Gastroesophageal sphincter (tissue), 4 donors: Measurements from ENCODE around the gene MFN2. TPM values are rescaled to one million over a fixed set of nuclear protein-coding genes. Genes with fewer than 3 reads are reported as not detected.
"Not testable (repeated sequence)": the region's sequence is repeated elsewhere in the genome, so short reads cannot be mapped to it uniquely, and the experiment has no call there.

ENCODE experiments used
- ATAC-seq: fragments of 150-250 bp; one replicate; pipeline ENCODE4 v1.9.1; 2016; ENCODE audit warnings: mild to moderate bottlenecking, moderate library complexity
- H3K27ac ChIP-seq, 4 donors: fragments of 200-600 bp; sonication (generic) in 3 of 4; 1 replicate in 3 of 4; 2 replicates in 1 of 4; pipeline ENCODE4 v1.5.1; 2016 to 2019
- H3K27me3 ChIP-seq: fragments of 200-600 bp; sonication (generic); one replicate; pipeline ENCODE4 v1.5.1; 2019
- H3K36me3 ChIP-seq, 2 donors: fragments of 200-600 bp; sonication (generic); one replicate each; pipeline ENCODE4 v1.5.1; 2019; ENCODE audit warnings: control low read depth in 1 of 2
- H3K4me1 ChIP-seq, 3 donors: fragments of 200-600 bp; sonication (generic); 1 replicate in 2 of 3; 2 replicates in 1 of 3; pipeline ENCODE4 v1.5.1; 2016 to 2019; ENCODE audit warnings: control low read depth in 2 of 3
- H3K4me3 ChIP-seq, 2 donors: fragments of 200-600 bp; sonication (generic); one replicate each; pipeline ENCODE4 v1.5.1; 2019; ENCODE audit warnings: mild to moderate bottlenecking in 1 of 2, moderate library complexity in 1 of 2
- H3K9me3 ChIP-seq, 3 donors: fragments of 200-600 bp; sonication (generic); one replicate each; pipeline ENCODE4 v1.5.1; 2017 to 2019; ENCODE audit warnings: control low read depth in 2 of 3
- EP300 ChIP-seq: sonication (generic); formaldehyde crosslinking; IDR thresholded peaks from one replicate; pipeline ENCODE4 v1.6.1; 2017; ENCODE audit warnings: antibody characterized with exemption, mild to moderate bottlenecking
- POLR2A ChIP-seq, 2 donors: fragments of 450-650 bp; IDR thresholded peaks; one replicate each; pipeline ENCODE4 v1.6.1; 2017; ENCODE audit warnings: antibody characterized with exemption in 2 of 2, mild to moderate bottlenecking in 2 of 2, moderate library complexity in 1 of 2
- POLR2AphosphoS5 ChIP-seq: sonication (generic); formaldehyde crosslinking; IDR thresholded peaks from one replicate; pipeline ENCODE4 v1.6.1; 2017; ENCODE audit warnings: antibody characterized with exemption
- WGBS, 2 donors: methylation state at CpG; one replicate each; pipeline ENCODE4 v1.1.5; 2018; ENCODE audit warnings: low coverage in 1 of 2; 5-methylcytosine and 5-hydroxymethylcytosine counted together
- total RNA-seq, 4 donors: library from RNA; depleted of rRNA; stranded (reverse); fragments of >200 nt; gene quantifications; one replicate each; pipeline ENCODE4 v1.1.0, GENCODE V29; 2016
- TF ChIP-seq, protein P1 (sequence below), 4 experiments: fragments of 200-600 bp in 2 of 4; fragments of 450-650 bp in 2 of 4; sonication (generic) in 1 of 4; IDR thresholded peaks; one replicate each; pipeline ENCODE4 v1.5.1; 2017 to 2019; ENCODE audit warnings: antibody characterized with exemption in 4 of 4, mild to moderate bottlenecking in 2 of 4, moderate library complexity in 2 of 4

MFN2 gene
- total RNA-seq, 4 donors from 2014 or later = 117 to 236 (median 186) TPM

DNA sequence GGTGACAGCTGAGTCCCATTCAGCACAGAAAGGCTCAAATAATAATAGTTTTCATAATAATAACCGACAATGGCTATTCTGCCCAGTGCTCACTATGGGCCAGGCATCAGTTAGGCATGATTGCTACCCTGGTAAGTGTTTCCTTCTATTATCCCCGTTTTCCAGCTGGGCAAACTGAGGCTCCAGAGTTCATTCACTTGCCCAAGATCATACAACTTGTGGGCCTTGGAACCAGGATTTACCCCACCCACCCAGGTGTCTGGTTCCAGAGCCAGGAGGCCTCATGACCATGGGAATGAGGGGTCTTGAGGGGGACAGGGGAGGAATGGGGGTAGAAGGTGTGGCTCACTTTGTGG lies 45.2 kb upstream of the MFN2 start:
- WGBS, 2 donors = 0% methylated on average over 1 of the region's 2 CpGs
- ATAC-seq = no peak
- Histone ChIP-seq H3K27ac (peak overlapping the region; percentile 83 to 90 (median 89)), H3K4me3 (peak overlapping the region; percentile 47 to 81), H3K36me3 (peaks cover 0 to 7% of the 10 kb centered on the region in 2 donors), H3K27me3 (no peaks in the 10 kb centered on the region), H3K9me3 (no peaks in the 10 kb centered on the region), H3K4me1 (peaks cover 0 to 77% (median 31%) of the 10 kb centered on the region in 3 donors)
- TF ChIP-seq, protein P1, sequence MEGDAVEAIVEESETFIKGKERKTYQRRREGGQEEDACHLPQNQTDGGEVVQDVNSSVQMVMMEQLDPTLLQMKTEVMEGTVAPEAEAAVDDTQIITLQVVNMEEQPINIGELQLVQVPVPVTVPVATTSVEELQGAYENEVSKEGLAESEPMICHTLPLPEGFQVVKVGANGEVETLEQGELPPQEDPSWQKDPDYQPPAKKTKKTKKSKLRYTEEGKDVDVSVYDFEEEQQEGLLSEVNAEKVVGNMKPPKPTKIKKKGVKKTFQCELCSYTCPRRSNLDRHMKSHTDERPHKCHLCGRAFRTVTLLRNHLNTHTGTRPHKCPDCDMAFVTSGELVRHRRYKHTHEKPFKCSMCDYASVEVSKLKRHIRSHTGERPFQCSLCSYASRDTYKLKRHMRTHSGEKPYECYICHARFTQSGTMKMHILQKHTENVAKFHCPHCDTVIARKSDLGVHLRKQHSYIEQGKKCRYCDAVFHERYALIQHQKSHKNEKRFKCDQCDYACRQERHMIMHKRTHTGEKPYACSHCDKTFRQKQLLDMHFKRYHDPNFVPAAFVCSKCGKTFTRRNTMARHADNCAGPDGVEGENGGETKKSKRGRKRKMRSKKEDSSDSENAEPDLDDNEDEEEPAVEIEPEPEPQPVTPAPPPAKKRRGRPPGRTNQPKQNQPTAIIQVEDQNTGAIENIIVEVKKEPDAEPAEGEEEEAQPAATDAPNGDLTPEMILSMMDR (IDR thresholded peaks at IDR 0.05) = no peak
- TF ChIP-seq EP300 (no peak), POLR2A (IDR thresholded peaks at IDR 0.05) (no peak), POLR2AphosphoS5 (no peak)

DNA sequence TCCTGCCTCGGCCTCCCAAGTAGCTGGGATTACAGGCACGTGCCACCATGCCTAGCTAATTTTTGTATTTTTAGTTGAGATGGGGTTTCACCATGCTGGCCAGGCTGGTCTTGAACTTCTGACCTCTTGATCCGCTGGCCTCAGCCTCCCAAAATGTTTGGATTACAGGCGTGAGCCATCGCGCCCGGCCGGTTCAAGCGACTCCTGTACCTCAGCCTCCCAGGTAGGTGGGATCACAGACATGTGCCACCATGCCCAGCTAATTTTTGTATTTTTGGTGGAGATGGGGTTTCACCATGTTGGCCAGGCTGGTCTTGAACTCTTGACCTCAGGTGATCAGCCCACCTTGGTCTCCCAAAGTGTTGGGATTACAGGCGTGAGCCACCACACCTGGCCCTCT lies 44.5 kb upstream of the MFN2 start:
- not testable (repeated sequence) for H3K9me3 ChIP-seq, H3K36me3 ChIP-seq, H3K27me3 ChIP-seq, ATAC-seq
- Histone ChIP-seq H3K4me3 (peak overlapping the region in 1 of 2 donors; percentile 81), H3K4me1 (peaks cover 0 to 77% (median 26%) of the 10 kb centered on the region in 3 donors), H3K27ac (peak overlapping the region in 3 of 4 donors; percentile 6 to 90 (median 90))
- WGBS, 2 donors = 76 to 83% methylated on average over 3 to 8 of the region's 10 CpGs

DNA sequence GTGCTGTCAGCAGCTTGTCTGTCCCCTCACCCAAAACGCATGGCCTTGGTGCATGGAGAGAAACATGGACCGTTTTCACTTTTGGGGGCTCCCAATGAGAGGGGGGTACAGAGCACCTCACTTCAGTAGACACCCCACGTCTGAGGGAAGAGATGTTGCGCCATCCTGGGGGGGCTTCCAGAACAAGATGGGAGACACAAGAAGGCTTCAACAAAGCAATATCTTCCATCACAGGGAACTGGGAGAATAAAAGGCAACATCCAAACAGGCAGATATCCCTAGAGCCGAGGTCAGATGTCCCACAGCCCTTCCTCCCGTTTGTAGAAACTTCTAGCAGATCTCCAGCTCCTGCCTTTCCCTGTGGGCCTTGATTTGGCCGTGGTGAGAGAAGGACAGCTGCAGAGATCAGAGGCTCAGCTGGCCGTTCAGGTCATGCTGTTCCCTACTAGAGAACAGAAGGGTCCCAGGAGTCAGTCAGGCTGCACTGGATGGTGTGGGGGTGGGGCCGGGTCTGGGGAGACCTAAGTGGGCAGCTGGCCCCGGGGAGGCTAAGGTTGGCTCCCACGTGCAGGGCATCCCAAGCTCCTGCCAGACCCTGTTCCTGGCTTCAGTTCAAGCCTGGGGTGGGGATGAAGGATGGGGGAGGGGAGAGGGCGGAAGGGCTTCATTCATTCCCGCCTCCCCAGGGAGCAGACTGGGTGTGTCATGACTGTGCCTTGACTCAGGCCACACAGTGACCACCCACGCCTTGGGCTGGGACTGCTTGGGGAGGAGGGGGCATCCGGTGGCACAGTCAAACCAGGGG lies 41.3 kb upstream of the MFN2 start:
- peak overlapping the region in 3 of 4 donors; percentile 35 to 60 (median 50) for H3K27ac ChIP-seq
- no peak overlapping the region for H3K4me3 ChIP-seq
- WGBS, 2 donors = 46% methylated on average over 4 of the region's 15 CpGs; no CpG with 5 or more reads in 1 of the 2 donors
- TF ChIP-seq POLR2A (IDR thresholded peaks at IDR 0.05) (no peak), EP300 (no peak), POLR2AphosphoS5 (no peak)
- TF ChIP-seq, protein P1 (IDR thresholded peaks at IDR 0.05) = no peak
- no peaks in the 10 kb centered on the region for H3K9me3 ChIP-seq
- H3K36me3 ChIP-seq = peaks cover 0 to 25% of the 10 kb centered on the region in 2 donors
- no peak for ATAC-seq
- H3K27me3 ChIP-seq = no peaks in the 10 kb centered on the region
- H3K4me1 ChIP-seq = peaks cover 0 to 68% (median 26%) of the 10 kb centered on the region in 3 donors

DNA sequence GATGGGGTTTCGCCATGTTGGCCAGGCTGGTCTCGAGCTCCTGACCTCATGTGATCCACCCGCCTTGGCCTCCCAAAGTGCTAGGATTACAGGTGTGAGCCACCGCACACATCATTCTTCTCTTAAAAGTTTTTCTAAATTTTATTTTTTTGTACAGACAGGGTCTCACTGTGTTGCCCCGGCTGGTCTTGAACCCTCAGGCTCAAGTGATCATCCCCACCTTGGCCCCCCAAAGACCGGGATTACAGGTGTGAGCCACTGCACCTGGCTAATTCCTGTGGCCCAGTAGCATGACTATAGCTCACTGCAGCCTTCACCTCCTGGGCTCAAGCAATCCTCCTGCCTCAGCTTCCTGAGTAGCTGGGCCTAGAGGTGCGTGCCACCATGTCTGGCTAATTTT lies 40.5 kb upstream of the MFN2 start:
- H3K27me3 ChIP-seq, H3K9me3 ChIP-seq, H3K4me3 ChIP-seq, ATAC-seq: not testable (repeated sequence)
- peak overlapping the region in 3 of 4 donors; percentile 9 to 60 (median 53) for H3K27ac ChIP-seq
- H3K4me1 ChIP-seq = peaks cover 0 to 65% (median 26%) of the 10 kb centered on the region in 3 donors
- 96 to 100% methylated on average over 6 to 7 of the region's 7 CpGs for WGBS, 2 donors
- peaks cover 0 to 32% of the 10 kb centered on the region in 2 donors for H3K36me3 ChIP-seq

DNA sequence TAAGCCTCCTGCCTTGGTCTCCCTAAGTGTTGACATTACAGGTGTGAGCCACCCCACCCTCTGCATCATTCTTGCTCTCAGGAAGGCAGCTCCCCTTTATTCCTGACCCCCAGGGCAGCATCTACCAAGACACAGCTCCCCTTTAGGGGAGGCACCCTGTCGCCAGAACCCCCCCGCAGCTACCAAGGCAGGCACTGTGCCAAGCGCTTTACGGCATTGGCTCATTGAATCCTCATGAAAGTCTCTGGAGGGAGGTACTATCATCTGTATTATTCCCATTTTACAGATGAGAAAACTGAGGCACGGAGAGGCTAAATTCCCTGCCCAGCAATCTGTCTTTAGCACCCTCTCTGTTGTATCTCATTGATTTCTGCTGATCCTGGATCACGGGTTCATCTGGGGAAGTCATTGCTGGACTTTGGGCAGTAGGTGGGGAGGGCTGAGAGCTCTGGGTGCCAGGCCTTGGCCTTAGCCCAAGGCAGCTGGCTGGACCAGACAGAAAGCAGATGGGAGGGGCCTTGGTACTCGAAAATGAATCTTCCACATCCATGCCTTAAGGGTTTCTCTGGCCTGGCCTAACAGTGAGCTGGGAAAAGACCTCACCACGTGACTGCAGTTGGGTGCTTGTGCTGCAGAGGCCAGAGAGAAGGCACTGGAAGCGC lies 39.9 kb upstream of the MFN2 start:
- H3K4me3 ChIP-seq = no peak overlapping the region
- H3K27ac ChIP-seq = peak overlapping the region in 3 of 4 donors; percentile 9 to 60 (median 53)
- peaks cover 0 to 59% (median 21%) of the 10 kb centered on the region in 3 donors for H3K4me1 ChIP-seq
- no peaks in the 10 kb centered on the region for H3K27me3 ChIP-seq
- ATAC-seq = peak; percentile 88
- peaks cover 0 to 38% of the 10 kb centered on the region in 2 donors for H3K36me3 ChIP-seq
- TF ChIP-seq POLR2A (IDR thresholded peaks at IDR 0.05) (no peak), POLR2AphosphoS5 (peak; percentile 24)
- WGBS, 2 donors = 53 to 74% methylated on average over 3 of the region's 9 CpGs
- H3K9me3 ChIP-seq = no peaks in the 10 kb centered on the region

DNA sequence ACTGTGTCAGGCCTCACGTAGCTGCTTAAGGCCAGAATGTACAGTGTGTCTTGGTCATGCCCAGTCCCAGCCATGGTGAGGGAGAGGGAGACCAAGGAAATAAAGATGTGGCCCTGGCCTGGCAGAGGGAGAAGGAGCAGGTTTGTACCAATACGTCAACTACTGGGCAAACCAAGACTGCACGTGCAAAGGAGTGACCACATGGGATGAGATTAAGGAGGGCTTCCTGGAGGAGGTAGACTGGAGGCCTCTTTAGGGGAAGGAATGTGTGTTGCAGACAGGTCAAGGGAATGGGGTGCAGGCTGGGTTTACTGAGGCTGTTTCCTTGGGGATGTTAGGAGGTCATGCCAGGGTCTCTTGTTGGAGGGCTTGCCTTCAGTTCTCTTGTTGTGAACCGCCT lies 38.0 kb upstream of the MFN2 start:
- ATAC-seq = no peak

More for the DNA sequence above, 38.0 kb upstream of the MFN2 start:
- H3K27ac ChIP-seq = no peak overlapping the region
- no peaks in the 10 kb centered on the region for H3K9me3 ChIP-seq
- H3K27me3 ChIP-seq = no peaks in the 10 kb centered on the region
- H3K4me1 ChIP-seq = peaks cover 0 to 40% (median 14%) of the 10 kb centered on the region in 3 donors
- TF ChIP-seq, protein P1 (IDR thresholded peaks at IDR 0.05) = no peak
- no peak for TF ChIP-seq EP300
- no peak for TF ChIP-seq POLR2AphosphoS5
- TF ChIP-seq POLR2A (IDR thresholded peaks at IDR 0.05) = no peak
- H3K36me3 ChIP-seq = peaks cover 0 to 37% of the 10 kb centered on the region in 2 donors
- no peak overlapping the region for H3K4me3 ChIP-seq
- WGBS, 2 donors = 62 to 88% methylated on average over 2 to 3 of the region's 4 CpGs
